Heart right ventricle (tissue), 16 donors: ENCODE data around the gene FGGY. TPM values are rescaled to one million over a fixed set of nuclear protein-coding genes. Genes with fewer than 3 reads are reported as not detected.

Experiments used
- ATAC-seq, 8 donors: fragments of 200-7000 bp; cut with Tn5 transposase; one replicate each; pipeline ENCODE4 v1.9.1; 2020; ENCODE audit warnings: mild to moderate bottlenecking in 8 of 8, moderate library complexity in 8 of 8, moderate number of reproducible peaks in 1 of 8
- DNase-seq, 2 donors: peaks; one replicate each; pipeline ENCODE4 v3.0.0-alpha.2; 2020
- H3K27ac ChIP-seq, 10 donors: fragments of 200-600 bp; sonication (generic) in 2 of 10; one replicate each; pipeline versions ENCODE4 v1.5.0 to v1.8.0; 2020 to 2022; ENCODE audit warnings: mild to moderate bottlenecking in 3 of 10
- H3K27me3 ChIP-seq, 7 donors: fragments of 200-600 bp; one replicate each; pipeline ENCODE4 v1.8.0; 2021 to 2022; ENCODE audit warnings: mild to moderate bottlenecking in 2 of 7
- H3K36me3 ChIP-seq, 9 donors: fragments of 200-600 bp; sonication (generic) in 1 of 9; one replicate each; pipeline versions ENCODE4 v1.5.0 to v1.8.0; 2020 to 2022; ENCODE audit warnings: mild to moderate bottlenecking in 2 of 9
- H3K4me1 ChIP-seq, 9 donors: fragments of 200-600 bp; sonication (generic) in 1 of 9; one replicate each; pipeline versions ENCODE4 v1.5.0 to v1.8.0; 2020 to 2022; ENCODE audit warnings: mild to moderate bottlenecking in 4 of 9
- H3K4me3 ChIP-seq, 10 donors: fragments of 200-600 bp; sonication (generic) in 2 of 10; one replicate each; pipeline versions ENCODE4 v1.5.0 to v1.8.0; 2020 to 2022; ENCODE audit warnings: mild to moderate bottlenecking in 7 of 10, moderate library complexity in 2 of 10
- H3K9me3 ChIP-seq, 11 donors: fragments of 200-600 bp in 10 of 11; sonication (generic) in 2 of 11; one replicate each; pipeline versions ENCODE4 v1.5.0 to v1.8.0; 2013 to 2022; ENCODE audit warnings: mild to moderate bottlenecking in 2 of 11, control low read depth in 1 of 11, moderate library complexity in 1 of 11
- WGBS, 2 donors: extraction: QIAGEN DNeasy Blood & Tissue Kit; methylation state at CpG; one replicate each; pipeline ENCODE4 v1.1.7; 2013; ENCODE audit warnings: inconsistent platforms in 1 of 2; 5-methylcytosine and 5-hydroxymethylcytosine counted together
- intact Hi-C, 10 donors: fragments of 100-400 bp; cut with DNase I; formaldehyde crosslinking; loops; one replicate each; pipeline versions ENCODE4 v1.11.1 to v1.14.2; 2022
- polyA plus RNA-seq, 2 donors: library from polyadenylated mRNA; stranded (reverse); fragments of 200-250 nt; gene quantifications; one replicate each; pipeline ENCODE4 v1.2.3, GENCODE V29; 2013
- total RNA-seq, 10 donors: library from RNA; stranded (reverse); fragmentation: NEBNext Ultra II Directional in 3 of 10; extraction: Animal tissue kit (Norgen Biotek cat#: 25700) in 3 of 10; gene quantifications; one replicate each; pipeline versions ENCODE4 v1.2.1 to v1.2.4, GENCODE V29; 2021 to 2023
- TF ChIP-seq, protein P1 (sequence below), 9 donors: fragments of 200-600 bp; sonication (generic) in 2 of 9; IDR thresholded peaks; one replicate each; pipeline versions ENCODE4 v1.5.0 to v1.8.0; 2021 to 2022; ENCODE audit warnings: antibody characterized with exemption in 9 of 9, mild to moderate bottlenecking in 5 of 9, moderate library complexity in 1 of 9
- donor health status: Arrhythmogenic right ventricular cardiomyopathy.
- donor health status: ischemic (EF 13 %, LVEDD 7.1; RV severe dilation, severe dysfunction).
- donor health status: healthy with polysubstance abuse.
- donor health status: DM: no; HTN: yes; CAD: no.
- donor health status: DM: no; HTN: no; CAD: no.
- donor health status: ischemic (EF 25% LVEDD 6.9; RV normal size, moderate dysfunction).
- donor health status: ischemic (EF 25% LVEDD 5.7; RV mildly dilated, moderate dysfunction).
- donor health status: healthy.
- donor health status: DM: yes; HTN: yes; CAD: no.
- donor health status: Ischemic cardiomyopathy.
- donor health status: ischemic (EF 35%, LVEDD 5.7; RV mildly dilated, moderate dysfunction).
- donor health status: nonischemic (EF 11% LVEDD 7.7; RV severe dilation, severe dysfunction).
- donor health status: DM: yes; HTN: yes; CAD: no.
- donor health status: PGD.
- donor health status: ischemic (EF 29% LVEDD 5.4; RV normal size, mild dysfunction).
- donor health status: nonischemic (EF 23%, LVEDD 6.1; RV moderate dilation, normal function).

Gene FGGY
- total and polyA plus RNA-seq, 12 donors, result 3.1 to 51.8 (median 34.7) TPM

DNA sequence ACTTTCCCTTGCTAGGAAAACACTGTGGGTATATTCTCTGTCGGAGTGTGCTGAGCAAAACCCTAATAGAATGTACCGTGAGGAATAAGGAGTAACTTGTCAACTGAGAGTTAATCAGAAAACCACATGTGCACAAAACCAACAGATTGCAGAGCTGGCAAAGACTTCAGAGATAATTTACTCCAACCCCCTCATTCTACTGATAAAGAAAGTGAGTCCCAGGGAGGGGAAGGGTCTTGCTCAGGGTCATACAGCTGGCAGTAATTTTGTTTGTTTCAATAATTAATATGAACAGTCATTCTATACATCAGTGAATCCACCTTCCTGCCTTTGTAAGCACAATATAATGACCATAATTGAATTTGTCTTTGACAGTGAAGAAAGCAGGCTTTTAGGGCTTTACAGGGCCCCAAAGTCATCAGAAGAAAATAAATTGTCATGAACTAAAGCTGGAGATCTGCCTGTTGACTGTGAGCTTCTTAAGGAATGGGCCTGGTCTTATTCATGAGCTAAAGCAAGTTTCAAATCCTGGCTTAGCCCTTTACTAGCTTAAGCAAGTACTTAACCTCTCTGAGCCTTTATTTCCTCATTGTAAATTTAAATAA, 450.6 kb downstream of the FGGY start:
- peaks cover 4 to 50% (median 25%) of the 10 kb centered on the region in 9 donors for H3K4me1 ChIP-seq
- intact Hi-C loops, result no loop called here
- 43 to 56% methylated on average over 2 of the region's 2 CpGs for WGBS, 2 donors
- H3K27me3 ChIP-seq, result no peaks in the 10 kb centered on the region
- no peak overlapping the region for H3K4me3 ChIP-seq
- H3K27ac ChIP-seq, result no peak overlapping the region
- no peaks in the 10 kb centered on the region for H3K9me3 ChIP-seq
- ATAC-seq, result no peak
- TF ChIP-seq, protein P1, sequence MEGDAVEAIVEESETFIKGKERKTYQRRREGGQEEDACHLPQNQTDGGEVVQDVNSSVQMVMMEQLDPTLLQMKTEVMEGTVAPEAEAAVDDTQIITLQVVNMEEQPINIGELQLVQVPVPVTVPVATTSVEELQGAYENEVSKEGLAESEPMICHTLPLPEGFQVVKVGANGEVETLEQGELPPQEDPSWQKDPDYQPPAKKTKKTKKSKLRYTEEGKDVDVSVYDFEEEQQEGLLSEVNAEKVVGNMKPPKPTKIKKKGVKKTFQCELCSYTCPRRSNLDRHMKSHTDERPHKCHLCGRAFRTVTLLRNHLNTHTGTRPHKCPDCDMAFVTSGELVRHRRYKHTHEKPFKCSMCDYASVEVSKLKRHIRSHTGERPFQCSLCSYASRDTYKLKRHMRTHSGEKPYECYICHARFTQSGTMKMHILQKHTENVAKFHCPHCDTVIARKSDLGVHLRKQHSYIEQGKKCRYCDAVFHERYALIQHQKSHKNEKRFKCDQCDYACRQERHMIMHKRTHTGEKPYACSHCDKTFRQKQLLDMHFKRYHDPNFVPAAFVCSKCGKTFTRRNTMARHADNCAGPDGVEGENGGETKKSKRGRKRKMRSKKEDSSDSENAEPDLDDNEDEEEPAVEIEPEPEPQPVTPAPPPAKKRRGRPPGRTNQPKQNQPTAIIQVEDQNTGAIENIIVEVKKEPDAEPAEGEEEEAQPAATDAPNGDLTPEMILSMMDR (IDR thresholded peaks at IDR 0.05), result no peak
- H3K36me3 ChIP-seq, result no peaks in the 10 kb centered on the region
- no peak for DNase-seq

DNA sequence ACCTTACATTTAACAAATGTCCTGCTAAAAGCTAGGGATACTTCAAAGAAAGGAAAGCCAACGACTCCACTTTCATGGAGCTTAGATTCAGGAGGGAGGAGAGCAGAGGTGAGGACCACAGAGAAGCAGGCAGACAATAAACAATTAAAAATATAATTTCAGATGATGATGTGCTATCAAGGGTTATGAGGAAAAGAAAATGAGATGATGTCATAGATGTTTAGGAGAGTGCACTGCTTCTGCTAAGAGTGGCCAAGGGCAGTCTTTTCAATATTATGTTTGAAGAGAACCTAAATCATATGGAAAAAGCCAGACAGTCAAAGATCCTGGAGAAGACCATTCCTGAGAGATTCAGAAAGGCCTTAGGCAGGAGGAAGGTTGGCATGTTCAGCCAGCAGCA, 451.2 kb downstream of the FGGY start:
- TF ChIP-seq, protein P1 (IDR thresholded peaks at IDR 0.05), result no peak
- 48 to 85% methylated on average over 1 of the region's 1 CpG for WGBS, 2 donors
- DNase-seq (no peak), ATAC-seq (no peak)
- no peaks in the 10 kb centered on the region for H3K27me3 ChIP-seq
- intact Hi-C loops, result no loop called here
- no peak overlapping the region for H3K4me3 ChIP-seq
- H3K4me1 ChIP-seq, result peaks cover under 1 to 49% (median 19%) of the 10 kb centered on the region in 9 donors
- H3K9me3 ChIP-seq, result no peaks in the 10 kb centered on the region
- no peak overlapping the region for H3K27ac ChIP-seq
- H3K36me3 ChIP-seq, result no peaks in the 10 kb centered on the region

DNA sequence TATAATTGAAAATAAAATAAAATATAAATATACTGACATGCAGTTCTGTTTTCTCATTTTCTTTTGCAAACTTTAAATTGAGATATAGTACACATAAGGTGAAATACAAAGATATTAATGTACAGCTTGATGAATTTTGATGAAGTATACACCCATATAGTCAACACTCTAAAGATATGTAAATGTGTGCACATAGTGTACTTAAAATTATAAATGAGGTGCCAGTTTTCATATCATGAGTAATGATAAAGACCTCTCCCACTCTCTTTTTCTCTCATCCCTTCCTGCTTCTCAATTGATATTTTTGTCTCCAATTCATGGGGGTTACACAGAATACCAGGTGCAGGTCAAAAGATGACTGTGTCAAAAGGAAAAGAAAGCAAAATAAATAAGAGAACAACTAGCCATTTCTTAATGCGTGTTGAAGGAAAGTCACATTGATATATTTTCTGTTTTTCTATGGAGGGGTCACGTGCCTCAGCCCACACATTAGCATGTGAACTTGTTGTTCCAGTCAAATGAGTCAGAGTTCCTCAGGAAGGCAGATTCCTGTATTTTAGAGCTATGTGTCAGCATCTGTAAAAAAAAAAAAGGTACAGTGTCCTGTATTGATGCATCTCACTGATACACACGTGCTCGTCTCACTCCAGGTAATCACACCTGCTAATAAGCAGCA, 453.6 kb downstream of the FGGY start:
- ATAC-seq (peak in 7 of 8 donors; percentile 7 to 80 (median 63)), DNase-seq (no peak)
- Histone ChIP-seq H3K36me3 (no peaks in the 10 kb centered on the region), H3K4me1 (peaks cover 0 to 31% (median 0%) of the 10 kb centered on the region in 9 donors), H3K27me3 (no peaks in the 10 kb centered on the region), H3K27ac (peak overlapping the region in 1 of 10 donors; percentile 62), H3K9me3 (no peaks in the 10 kb centered on the region), H3K4me3 (no peak overlapping the region)
- intact Hi-C loops, result loop anchor here in 5 of 10 donors (10.0 kb wide), 6 partner anchors 46 to 1236 kb away; partner anchors contain the start of gene FGGY (in 1 of the 5)
- 43 to 46% methylated on average over 4 of the region's 4 CpGs for WGBS, 2 donors
- TF ChIP-seq, protein P1 (IDR thresholded peaks at IDR 0.05), result no peak

DNA sequence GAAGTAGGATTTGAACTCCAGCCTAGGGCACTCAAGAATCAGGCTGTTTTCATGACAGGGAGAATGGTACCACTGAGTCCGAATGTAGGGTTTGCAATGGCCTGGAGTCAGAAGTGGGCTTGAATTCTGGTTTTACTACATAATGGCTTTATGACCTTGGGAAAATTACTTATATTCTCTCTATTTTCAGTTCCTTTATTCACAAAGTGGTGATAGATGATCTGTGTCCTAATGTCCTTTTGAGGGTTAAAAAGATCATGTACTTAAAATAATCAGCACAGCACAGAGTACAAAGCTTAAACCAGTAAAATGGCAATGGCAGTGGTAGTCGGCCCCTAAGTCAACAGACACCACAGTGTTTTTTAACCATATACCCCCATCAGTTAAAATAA, 454.1 kb downstream of the FGGY start:
- intact Hi-C loops, result loop anchor here in 5 of 10 donors (10.0 kb wide), 6 partner anchors 46 to 1236 kb away; partner anchors contain the start of gene FGGY (in 1 of the 5)
- WGBS, 2 donors, result 77 to 83% methylated on average over 2 of the region's 2 CpGs

More for the DNA sequence above, 454.1 kb downstream of the FGGY start:
- H3K36me3 ChIP-seq, result no peaks in the 10 kb centered on the region
- DNase-seq (no peak), ATAC-seq (no peak)
- H3K9me3 ChIP-seq, result no peaks in the 10 kb centered on the region
- H3K4me3 ChIP-seq, result no peak overlapping the region
- peak overlapping the region in 1 of 10 donors; percentile 62 for H3K27ac ChIP-seq
- H3K27me3 ChIP-seq, result no peaks in the 10 kb centered on the region
- TF ChIP-seq, protein P1 (IDR thresholded peaks at IDR 0.05), result no peak
- H3K4me1 ChIP-seq, result peaks cover 0 to 31% (median 0%) of the 10 kb centered on the region in 9 donors
